ENCODE results near the gene IQSEC3.

DNA sequence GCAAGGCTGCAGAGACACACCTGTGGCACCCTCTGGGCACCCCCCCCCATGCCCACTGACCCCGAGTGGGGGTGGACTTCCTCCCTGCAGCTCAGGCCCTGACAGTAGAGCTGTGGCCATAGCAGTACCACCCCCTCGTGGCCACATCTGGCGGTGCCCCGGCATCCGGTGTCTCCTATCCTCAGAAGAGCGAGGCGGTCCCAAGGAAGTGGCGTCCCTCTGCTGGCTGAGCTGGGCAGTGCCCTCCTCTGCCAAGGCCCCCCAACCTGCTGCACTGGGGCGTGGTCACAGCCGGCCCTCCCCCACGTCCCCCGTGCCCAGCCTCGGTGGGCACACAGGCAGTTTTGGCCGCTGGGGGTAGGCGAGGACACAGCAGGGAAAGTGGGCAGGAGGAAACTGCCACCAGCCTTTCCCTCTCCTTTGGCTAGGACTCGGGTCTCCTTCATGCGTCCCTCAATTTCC, 153.4 kb downstream of the IQSEC3 start:
- TF ChIP-seq, protein P1, sequence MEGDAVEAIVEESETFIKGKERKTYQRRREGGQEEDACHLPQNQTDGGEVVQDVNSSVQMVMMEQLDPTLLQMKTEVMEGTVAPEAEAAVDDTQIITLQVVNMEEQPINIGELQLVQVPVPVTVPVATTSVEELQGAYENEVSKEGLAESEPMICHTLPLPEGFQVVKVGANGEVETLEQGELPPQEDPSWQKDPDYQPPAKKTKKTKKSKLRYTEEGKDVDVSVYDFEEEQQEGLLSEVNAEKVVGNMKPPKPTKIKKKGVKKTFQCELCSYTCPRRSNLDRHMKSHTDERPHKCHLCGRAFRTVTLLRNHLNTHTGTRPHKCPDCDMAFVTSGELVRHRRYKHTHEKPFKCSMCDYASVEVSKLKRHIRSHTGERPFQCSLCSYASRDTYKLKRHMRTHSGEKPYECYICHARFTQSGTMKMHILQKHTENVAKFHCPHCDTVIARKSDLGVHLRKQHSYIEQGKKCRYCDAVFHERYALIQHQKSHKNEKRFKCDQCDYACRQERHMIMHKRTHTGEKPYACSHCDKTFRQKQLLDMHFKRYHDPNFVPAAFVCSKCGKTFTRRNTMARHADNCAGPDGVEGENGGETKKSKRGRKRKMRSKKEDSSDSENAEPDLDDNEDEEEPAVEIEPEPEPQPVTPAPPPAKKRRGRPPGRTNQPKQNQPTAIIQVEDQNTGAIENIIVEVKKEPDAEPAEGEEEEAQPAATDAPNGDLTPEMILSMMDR (IDR thresholded peaks at IDR 0.05) = peak; percentile 18 to 73 (median 52)
- no peak for TF ChIP-seq POLR2A (IDR thresholded peaks at IDR 0.05)

Data from heart left ventricle (tissue), 13 donors.